SK-N-SH (cell line): Measurements from ENCODE around the gene ZNF438. TPM values are rescaled to one million over a fixed set of nuclear protein-coding genes. Genes with fewer than 3 reads are reported as not detected.

Experiments used
- CTCF ChIA-PET: fragments of 300-600, 350-600 bp; formaldehyde crosslinking; extraction: SDS; loops from one replicate; lab custom pipeline; 2021; lab: Yijun Ruan, JAX
- POLR2A ChIA-PET: fragments of 350-600 bp; sonication (Branson Sonifier 250); formaldehyde crosslinking; extraction: SDS; loops from one replicate; lab custom pipeline; 2020; ENCODE audit warnings: antibody characterized with exemption, inconsistent platforms; lab: Yijun Ruan, JAX
- DNase-seq: peaks from one replicate; pipeline ENCODE4 v3.0.0; 2012
- H2AFZ ChIP-seq: fragments of 200-600 bp; sonication (generic); 2 replicates; pipeline ENCODE4 v1.8.1; 2016; ENCODE audit warnings: antibody characterized with exemption, mild to moderate bottlenecking, low read depth
- H3F3A ChIP-seq: fragments of 200-600 bp; sonication (generic); replicated peaks from 2 replicates; pipeline ENCODE3; 2016; ENCODE audit warnings: antibody characterized with exemption, mild to moderate bottlenecking; ENCODE audit not compliant: insufficient read depth
- H3K27ac ChIP-seq, 2 experiments: fragments of 200-500 bp in 1 of 2; fragments of 200-600 bp in 1 of 2; sonication (Bioruptor generic) in 1 of 2; sonication (generic), shearing (Covaris generic) in 1 of 2; 2 replicates each; pipeline versions ENCODE4 v1.5.1 to v1.6.1; 2014 to 2016; ENCODE audit warnings: low read depth in 2 of 2, inconsistent platforms in 1 of 2, low read length in 1 of 2, mild to moderate bottlenecking in 1 of 2, mixed read lengths in 1 of 2
- H3K27me3 ChIP-seq: fragments of 200-600 bp; sonication (generic), shearing (Covaris generic); 2 replicates; pipeline ENCODE4 v1.6.1; 2016; ENCODE audit warnings: mixed run types; ENCODE audit not compliant: insufficient read depth
- H3K36me3 ChIP-seq, 2 experiments: fragments of 200-500 bp in 1 of 2; fragments of 200-600 bp in 1 of 2; sonication (Bioruptor generic) in 1 of 2; sonication (generic) in 1 of 2; replicated peaks in 1 of 2; 2 replicates each; pipeline versions ENCODE3 to v1.5.1; 2014 to 2016; ENCODE audit warnings: low read length in 1 of 2, mild to moderate bottlenecking in 1 of 2; ENCODE audit not compliant: insufficient read depth in 2 of 2, control insufficient read depth in 1 of 2
- H3K4me1 ChIP-seq, 2 experiments: fragments of 200-500 bp in 1 of 2; fragments of 200-600 bp in 1 of 2; sonication (Bioruptor generic) in 1 of 2; sonication (generic), shearing (Covaris generic) in 1 of 2; 2 replicates each; pipeline versions ENCODE4 v1.5.1 to v1.6.1; 2014 to 2016; ENCODE audit warnings: low read depth in 1 of 2, low read length in 1 of 2, mixed run types in 1 of 2; ENCODE audit not compliant: insufficient read depth in 2 of 2, control insufficient read depth in 1 of 2
- H3K4me2 ChIP-seq: fragments of 200-600 bp; sonication (generic), shearing (Covaris generic); 2 replicates; pipeline ENCODE4 v1.6.1; 2017; ENCODE audit warnings: mixed run types
- H3K4me3 ChIP-seq, 2 experiments: fragments of 200-500 bp in 1 of 2; fragments of 200-600 bp in 1 of 2; sonication (Bioruptor generic) in 1 of 2; sonication (generic), shearing (Covaris generic) in 1 of 2; 2 replicates each; pipeline versions ENCODE4 v1.5.1 to v1.8.1; 2014 to 2016; ENCODE audit warnings: low read depth in 2 of 2, inconsistent platforms in 1 of 2, low read length in 1 of 2, mild to moderate bottlenecking in 1 of 2, mixed read lengths in 1 of 2, moderate library complexity in 1 of 2
- H3K79me2 ChIP-seq: fragments of 200-600 bp; sonication (generic); 2 replicates; pipeline ENCODE4 v1.8.1; 2017; ENCODE audit warnings: mild to moderate bottlenecking; ENCODE audit not compliant: insufficient read depth
- H3K9ac ChIP-seq: fragments of 200-600 bp; sonication (generic); 2 replicates; pipeline ENCODE4 v1.6.1; 2017; ENCODE audit warnings: mixed run types
- H3K9me2 ChIP-seq: fragments of 200-600 bp; sonication (generic); 2 replicates; pipeline ENCODE4 v1.6.1; 2017; ENCODE audit warnings: mixed run types
- H3K9me3 ChIP-seq: fragments of 200-600 bp; sonication (generic); 2 replicates; pipeline ENCODE4 v1.6.1; 2017; ENCODE audit warnings: mixed run types, mild to moderate bottlenecking, moderate library complexity
- H4K20me1 ChIP-seq: fragments of 200-600 bp; sonication (generic); 2 replicates; pipeline ENCODE4 v1.6.1; 2017; ENCODE audit warnings: mild to moderate bottlenecking, mixed run types; ENCODE audit not compliant: insufficient read depth
- ELF1 ChIP-seq: IDR thresholded peaks from 2 replicates; pipeline ENCODE4 v1.4.0; 2012
- EP300 ChIP-seq, 2 experiments: IDR thresholded peaks; 2 replicates each; pipeline versions ENCODE4 v1.4.0 to v1.6.1; 2012; ENCODE audit warnings: borderline replicate concordance in 1 of 2, low read depth in 1 of 2, low read length in 1 of 2
- EZH2phosphoT487 ChIP-seq: fragments of 200-600 bp; sonication (generic); IDR thresholded peaks from 2 replicates; pipeline ENCODE4 v1.6.1; 2017; ENCODE audit warnings: low read depth, mixed run types, mild to moderate bottlenecking, antibody characterized with exemption, moderate library complexity, borderline replicate concordance
- FOXJ3 ChIP-seq: sonication (generic); formaldehyde crosslinking; IDR thresholded peaks from 2 replicates; pipeline ENCODE4 v1.5.1; 2020; ENCODE audit warnings: mild to moderate bottlenecking, missing genetic modification reagents
- MXI1 ChIP-seq: IDR thresholded peaks from 2 replicates; pipeline ENCODE4 v1.6.1; 2012; ENCODE audit warnings: mild to moderate bottlenecking, low read depth, low read length, improper control_type of control experiment
- NRF1 ChIP-seq: IDR thresholded peaks from 2 replicates; pipeline ENCODE4 v1.6.1; 2012; ENCODE audit warnings: low read depth, mild to moderate bottlenecking, low read length
- RFX5 ChIP-seq: IDR thresholded peaks from 2 replicates; pipeline ENCODE4 v1.6.1; 2012; ENCODE audit warnings: mild to moderate bottlenecking, improper control_type of control experiment, low read length
- RXRA ChIP-seq: IDR thresholded peaks from 2 replicates; pipeline ENCODE4 v1.4.0; 2012; ENCODE audit warnings: low read depth, mild to moderate bottlenecking, borderline replicate concordance
- SIN3A ChIP-seq: IDR thresholded peaks from 2 replicates; pipeline ENCODE4 v1.6.1; 2012; ENCODE audit warnings: low read depth, mild to moderate bottlenecking, low read length, moderate library complexity, borderline replicate concordance
- SMC3 ChIP-seq: IDR thresholded peaks from 2 replicates; pipeline ENCODE4 v1.6.1; 2012; ENCODE audit warnings: low read depth, low read length, improper control_type of control experiment
- TCF12 ChIP-seq: IDR thresholded peaks from 2 replicates; pipeline ENCODE4 v1.4.0; 2012
- TEAD4 ChIP-seq: IDR thresholded peaks from 2 replicates; pipeline ENCODE4 v1.4.0; 2012; ENCODE audit warnings: mild to moderate bottlenecking, borderline replicate concordance; ENCODE audit not compliant: insufficient read depth
- YY1 ChIP-seq: IDR thresholded peaks from 2 replicates; pipeline ENCODE4 v1.4.0; 2012; ENCODE audit warnings: low read depth, mild to moderate bottlenecking
- WGBS: methylation state at CpG from one replicate; pipeline ENCODE4 v1.1.6; 2017; ENCODE audit warnings: low lambda C conversion rate; 5-methylcytosine and 5-hydroxymethylcytosine counted together
- polyA plus RNA-seq, 3 experiments: library from polyadenylated mRNA; depleted of rRNA; stranded (reverse); fragments of >200 nt; gene quantifications; 2 replicates each; pipeline ENCODE4 v1.2.3, GENCODE V29; 2012
- TF ChIP-seq, protein P1 (sequence below): fragments of 150-350 bp; IDR thresholded peaks from 2 replicates; pipeline ENCODE4 v1.6.1; 2016; ENCODE audit warnings: mild to moderate bottlenecking, low read depth, low read length
- TF ChIP-seq, protein P2 (sequence below): IDR thresholded peaks from 2 replicates; pipeline ENCODE4 v1.4.0; 2012; ENCODE audit warnings: low read depth, borderline replicate concordance
- TF ChIP-seq, protein P3 (sequence below): IDR thresholded peaks from 2 replicates; pipeline ENCODE4 v1.4.0; 2012; ENCODE audit warnings: low read depth, borderline replicate concordance
- TF ChIP-seq, protein P4 (sequence below): fragments of 150-350 bp; IDR thresholded peaks from 2 replicates; pipeline ENCODE4 v1.6.1; 2017; ENCODE audit warnings: antibody characterized with exemption, low read length, low read depth, borderline replicate concordance
- TF ChIP-seq, protein P5 (sequence below): fragments of 200-600 bp; sonication (generic); IDR thresholded peaks from 2 replicates; pipeline ENCODE4 v1.6.1; 2017; ENCODE audit warnings: antibody characterized with exemption, mild to moderate bottlenecking, moderate library complexity
- TF ChIP-seq, protein P6 (sequence below): IDR thresholded peaks from 2 replicates; pipeline ENCODE4 v1.6.1; 2012; ENCODE audit warnings: mild to moderate bottlenecking, low read depth, low read length, moderate library complexity

ZNF438 gene
- polyA plus RNA-seq, 1 of the 3 experiments (the other 2 are of a cell fraction), result 2.1 TPM

DNA sequence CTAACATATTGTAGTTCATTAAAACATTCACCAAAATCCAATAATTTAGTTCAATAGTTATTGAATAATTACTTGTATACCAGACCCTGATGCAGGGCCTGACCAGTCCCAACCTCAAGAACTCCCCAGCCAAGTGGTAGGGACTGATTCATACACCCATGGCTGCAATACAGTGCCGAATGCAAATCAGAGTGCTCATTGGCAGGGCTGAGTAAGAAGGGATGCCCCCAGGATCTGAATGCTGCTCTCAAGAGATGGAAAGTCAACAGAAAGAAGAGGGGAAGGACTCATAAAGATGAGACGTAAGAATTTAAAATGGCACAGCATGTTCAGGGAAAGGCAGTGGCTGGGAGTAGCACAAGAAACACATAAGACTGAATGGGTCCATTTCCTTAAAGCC is 29.9 kb downstream of the ZNF438 start (continued):
- no peak for TF ChIP-seq RXRA
- TF ChIP-seq EZH2phosphoT487, result no peak
- TF ChIP-seq FOXJ3 (CRISPR knock-in tag), result no peak

DNA sequence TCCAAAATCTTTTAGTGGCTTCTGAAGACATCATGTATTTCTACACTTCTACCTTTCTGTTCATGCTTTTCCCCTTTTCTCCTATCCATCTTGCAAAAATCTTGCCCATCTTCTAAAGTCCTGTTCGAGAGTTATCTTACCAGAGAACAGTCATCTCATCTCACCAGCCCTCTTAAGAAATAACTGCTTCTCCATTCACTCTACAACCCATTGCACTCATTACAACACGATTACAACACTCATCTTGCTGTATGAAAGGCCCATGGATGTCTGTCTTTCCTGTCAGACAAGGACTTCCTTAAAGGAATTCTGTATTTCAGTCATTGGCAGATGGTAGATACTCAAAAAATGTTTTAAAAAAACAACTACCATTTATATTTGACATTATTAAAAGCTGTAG is 30.8 kb downstream of the ZNF438 start:
- DNase-seq, result no peak
- Histone ChIP-seq H3K9me2 (no peaks in the 10 kb centered on the region), H3K27ac (no peak overlapping the region), H3F3A (peaks cover 20% of the 10 kb centered on the region), H3K4me1 (peaks cover 0 to 4% of the 10 kb centered on the region in 2 experiments; a peak in 1 of 4 replicates), H3K4me3 (no peak overlapping the region), H3K27me3 (no peaks in the 10 kb centered on the region), H4K20me1 (no peaks in the 10 kb centered on the region), H3K36me3 (no peaks in the 10 kb centered on the region)
- POLR2A ChIA-PET, result no interaction called here
- TF ChIP-seq, protein P1, sequence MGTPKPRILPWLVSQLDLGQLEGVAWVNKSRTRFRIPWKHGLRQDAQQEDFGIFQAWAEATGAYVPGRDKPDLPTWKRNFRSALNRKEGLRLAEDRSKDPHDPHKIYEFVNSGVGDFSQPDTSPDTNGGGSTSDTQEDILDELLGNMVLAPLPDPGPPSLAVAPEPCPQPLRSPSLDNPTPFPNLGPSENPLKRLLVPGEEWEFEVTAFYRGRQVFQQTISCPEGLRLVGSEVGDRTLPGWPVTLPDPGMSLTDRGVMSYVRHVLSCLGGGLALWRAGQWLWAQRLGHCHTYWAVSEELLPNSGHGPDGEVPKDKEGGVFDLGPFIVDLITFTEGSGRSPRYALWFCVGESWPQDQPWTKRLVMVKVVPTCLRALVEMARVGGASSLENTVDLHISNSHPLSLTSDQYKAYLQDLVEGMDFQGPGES, result no peak
- no peak for TF ChIP-seq RFX5
- TF ChIP-seq SMC3, result no peak
- TF ChIP-seq, protein P2, sequence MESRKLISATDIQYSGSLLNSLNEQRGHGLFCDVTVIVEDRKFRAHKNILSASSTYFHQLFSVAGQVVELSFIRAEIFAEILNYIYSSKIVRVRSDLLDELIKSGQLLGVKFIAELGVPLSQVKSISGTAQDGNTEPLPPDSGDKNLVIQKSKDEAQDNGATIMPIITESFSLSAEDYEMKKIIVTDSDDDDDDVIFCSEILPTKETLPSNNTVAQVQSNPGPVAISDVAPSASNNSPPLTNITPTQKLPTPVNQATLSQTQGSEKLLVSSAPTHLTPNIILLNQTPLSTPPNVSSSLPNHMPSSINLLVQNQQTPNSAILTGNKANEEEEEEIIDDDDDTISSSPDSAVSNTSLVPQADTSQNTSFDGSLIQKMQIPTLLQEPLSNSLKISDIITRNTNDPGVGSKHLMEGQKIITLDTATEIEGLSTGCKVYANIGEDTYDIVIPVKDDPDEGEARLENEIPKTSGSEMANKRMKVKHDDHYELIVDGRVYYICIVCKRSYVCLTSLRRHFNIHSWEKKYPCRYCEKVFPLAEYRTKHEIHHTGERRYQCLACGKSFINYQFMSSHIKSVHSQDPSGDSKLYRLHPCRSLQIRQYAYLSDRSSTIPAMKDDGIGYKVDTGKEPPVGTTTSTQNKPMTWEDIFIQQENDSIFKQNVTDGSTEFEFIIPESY, result no peak
- no peak for TF ChIP-seq ELF1
- no peak for TF ChIP-seq SIN3A
- TF ChIP-seq NRF1, result no peak
- no peak for TF ChIP-seq MXI1
- no peak for TF ChIP-seq TCF12
- no peak for TF ChIP-seq YY1
- TF ChIP-seq, protein P3, sequence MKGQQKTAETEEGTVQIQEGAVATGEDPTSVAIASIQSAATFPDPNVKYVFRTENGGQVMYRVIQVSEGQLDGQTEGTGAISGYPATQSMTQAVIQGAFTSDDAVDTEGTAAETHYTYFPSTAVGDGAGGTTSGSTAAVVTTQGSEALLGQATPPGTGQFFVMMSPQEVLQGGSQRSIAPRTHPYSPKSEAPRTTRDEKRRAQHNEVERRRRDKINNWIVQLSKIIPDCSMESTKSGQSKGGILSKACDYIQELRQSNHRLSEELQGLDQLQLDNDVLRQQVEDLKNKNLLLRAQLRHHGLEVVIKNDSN, result no peak
- TF ChIP-seq, protein P4, sequence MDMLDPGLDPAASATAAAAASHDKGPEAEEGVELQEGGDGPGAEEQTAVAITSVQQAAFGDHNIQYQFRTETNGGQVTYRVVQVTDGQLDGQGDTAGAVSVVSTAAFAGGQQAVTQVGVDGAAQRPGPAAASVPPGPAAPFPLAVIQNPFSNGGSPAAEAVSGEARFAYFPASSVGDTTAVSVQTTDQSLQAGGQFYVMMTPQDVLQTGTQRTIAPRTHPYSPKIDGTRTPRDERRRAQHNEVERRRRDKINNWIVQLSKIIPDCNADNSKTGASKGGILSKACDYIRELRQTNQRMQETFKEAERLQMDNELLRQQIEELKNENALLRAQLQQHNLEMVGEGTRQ, result no peak
- TF ChIP-seq, protein P5, sequence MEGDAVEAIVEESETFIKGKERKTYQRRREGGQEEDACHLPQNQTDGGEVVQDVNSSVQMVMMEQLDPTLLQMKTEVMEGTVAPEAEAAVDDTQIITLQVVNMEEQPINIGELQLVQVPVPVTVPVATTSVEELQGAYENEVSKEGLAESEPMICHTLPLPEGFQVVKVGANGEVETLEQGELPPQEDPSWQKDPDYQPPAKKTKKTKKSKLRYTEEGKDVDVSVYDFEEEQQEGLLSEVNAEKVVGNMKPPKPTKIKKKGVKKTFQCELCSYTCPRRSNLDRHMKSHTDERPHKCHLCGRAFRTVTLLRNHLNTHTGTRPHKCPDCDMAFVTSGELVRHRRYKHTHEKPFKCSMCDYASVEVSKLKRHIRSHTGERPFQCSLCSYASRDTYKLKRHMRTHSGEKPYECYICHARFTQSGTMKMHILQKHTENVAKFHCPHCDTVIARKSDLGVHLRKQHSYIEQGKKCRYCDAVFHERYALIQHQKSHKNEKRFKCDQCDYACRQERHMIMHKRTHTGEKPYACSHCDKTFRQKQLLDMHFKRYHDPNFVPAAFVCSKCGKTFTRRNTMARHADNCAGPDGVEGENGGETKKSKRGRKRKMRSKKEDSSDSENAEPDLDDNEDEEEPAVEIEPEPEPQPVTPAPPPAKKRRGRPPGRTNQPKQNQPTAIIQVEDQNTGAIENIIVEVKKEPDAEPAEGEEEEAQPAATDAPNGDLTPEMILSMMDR, result no peak
- no peak for TF ChIP-seq EZH2phosphoT487
- TF ChIP-seq, protein P6, sequence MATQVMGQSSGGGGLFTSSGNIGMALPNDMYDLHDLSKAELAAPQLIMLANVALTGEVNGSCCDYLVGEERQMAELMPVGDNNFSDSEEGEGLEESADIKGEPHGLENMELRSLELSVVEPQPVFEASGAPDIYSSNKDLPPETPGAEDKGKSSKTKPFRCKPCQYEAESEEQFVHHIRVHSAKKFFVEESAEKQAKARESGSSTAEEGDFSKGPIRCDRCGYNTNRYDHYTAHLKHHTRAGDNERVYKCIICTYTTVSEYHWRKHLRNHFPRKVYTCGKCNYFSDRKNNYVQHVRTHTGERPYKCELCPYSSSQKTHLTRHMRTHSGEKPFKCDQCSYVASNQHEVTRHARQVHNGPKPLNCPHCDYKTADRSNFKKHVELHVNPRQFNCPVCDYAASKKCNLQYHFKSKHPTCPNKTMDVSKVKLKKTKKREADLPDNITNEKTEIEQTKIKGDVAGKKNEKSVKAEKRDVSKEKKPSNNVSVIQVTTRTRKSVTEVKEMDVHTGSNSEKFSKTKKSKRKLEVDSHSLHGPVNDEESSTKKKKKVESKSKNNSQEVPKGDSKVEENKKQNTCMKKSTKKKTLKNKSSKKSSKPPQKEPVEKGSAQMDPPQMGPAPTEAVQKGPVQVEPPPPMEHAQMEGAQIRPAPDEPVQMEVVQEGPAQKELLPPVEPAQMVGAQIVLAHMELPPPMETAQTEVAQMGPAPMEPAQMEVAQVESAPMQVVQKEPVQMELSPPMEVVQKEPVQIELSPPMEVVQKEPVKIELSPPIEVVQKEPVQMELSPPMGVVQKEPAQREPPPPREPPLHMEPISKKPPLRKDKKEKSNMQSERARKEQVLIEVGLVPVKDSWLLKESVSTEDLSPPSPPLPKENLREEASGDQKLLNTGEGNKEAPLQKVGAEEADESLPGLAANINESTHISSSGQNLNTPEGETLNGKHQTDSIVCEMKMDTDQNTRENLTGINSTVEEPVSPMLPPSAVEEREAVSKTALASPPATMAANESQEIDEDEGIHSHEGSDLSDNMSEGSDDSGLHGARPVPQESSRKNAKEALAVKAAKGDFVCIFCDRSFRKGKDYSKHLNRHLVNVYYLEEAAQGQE, result no peak
- no peak for TF ChIP-seq FOXJ3 (CRISPR knock-in tag)
- no peak for TF ChIP-seq EP300 (IDR thresholded peaks at IDR 0.05; ENCODE audit: borderline replicate concordance in 1 of 2, low read depth in 1 of 2, low read length in 1 of 2)
- TF ChIP-seq TEAD4, result no peak
- TF ChIP-seq, all 33 proteins: peak for 0
- H2AFZ ChIP-seq, result no peak overlapping the region
- WGBS, result 84% methylated on average over 2 of the region's 2 CpGs
- no peak overlapping the region for H3K4me2 ChIP-seq
- no peak overlapping the region for H3K9ac ChIP-seq
- no peaks in the 10 kb centered on the region for H3K9me3 ChIP-seq
- CTCF ChIA-PET, result no interaction called here
- H3K79me2 ChIP-seq, result 0 out of 2 replicates have a peak, but pooled peaks cover under 1% of the 10 kb centered on the region
